NCI-H1417 (cell line): ENCODE results near the gene VMAC.

ENCODE experiments used
- DNase-seq, 3 experiments: peaks; one replicate each; lab custom pipeline; 2025; lab: John Stamatoyannopoulos, UW

The VMAC gene

GRCh38 chr19:5952193-5953029 lies 47.7 kb downstream of the VMAC start:
- peak in 2 of 3 experiments; percentile 36 to 68 for DNase-seq

- peak in 1 of 3 experiments; percentile 28 for DNase-seq
Measured at GRCh38 chr19:5953030-5953589, 48.4 kb downstream of the VMAC start.

GRCh38 chr19:5953680-5954213 lies 49.1 kb downstream of the VMAC start:
- peak in 1 of 3 experiments; percentile 53 for DNase-seq

- no peak for DNase-seq
Measured at GRCh38 chr19:5954293-5954692, 49.6 kb downstream of the VMAC start.

GRCh38 chr19:5955636-5955935 lies 50.9 kb downstream of the VMAC start:
- no peak for DNase-seq

GRCh38 chr19:5956323-5956722 lies 51.7 kb downstream of the VMAC start:
- peak in 1 of 3 experiments; percentile 40 for DNase-seq

GRCh38 chr19:5956728-5957127 lies 52.1 kb downstream of the VMAC start:
- no peak for DNase-seq

GRCh38 chr19:5957170-5957569 lies 52.5 kb downstream of the VMAC start:
- DNase-seq = peak in 2 of 3 experiments; percentile 80 to 91

- DNase-seq = peak in 1 of 3 experiments; percentile 50
Measured at GRCh38 chr19:5958074-5958850, 53.6 kb downstream of the VMAC start.

- DNase-seq = no peak
Measured at GRCh38 chr19:5958851-5959122, 54.1 kb downstream of the VMAC start.

- DNase-seq = no peak
Measured at GRCh38 chr19:5959260-5960004, 54.8 kb downstream of the VMAC start.
